ENCODE measurements around the gene CLCN7. TPM values are rescaled to one million over a fixed set of nuclear protein-coding genes. Genes with fewer than 3 reads are reported as not detected.

CLCN7 gene
- polyA plus RNA-seq, 2 donors: 18.7 to 33.1 TPM

GRCh38 chr16:1503110-1503955 lies 28.5 kb upstream of the CLCN7 start:
- whole genome bisulfite sequencing, 2 donors: 96 to 97% methylated on average over 37 of the region's 37 CpGs
- H3K27me3 ChIP-seq (ENCODE audit: control insufficient read depth in 1 of 2, insufficient read depth in 2 of 2, low read length in 2 of 2): no peaks in the 10 kb centered on the region
- H3K27ac ChIP-seq (ENCODE audit: low read depth in 2 of 2, low read length in 1 of 2): no peak overlapping the region
- H3K4me1 ChIP-seq (ENCODE audit: control insufficient read depth in 2 of 2, insufficient read depth in 2 of 2, low read length in 1 of 2): no peaks in the 10 kb centered on the region
- peaks cover 0 to 58% of the 10 kb centered on the region in 2 donors for H3K36me3 ChIP-seq (ENCODE audit: control insufficient read depth in 2 of 2, insufficient read depth in 2 of 2, low read length in 1 of 2)
- H3K9me3 ChIP-seq (ENCODE audit: control insufficient read depth in 2 of 2, insufficient read depth in 1 of 2, low read depth in 1 of 2, low read length in 1 of 2): no peaks in the 10 kb centered on the region
- no peak overlapping the region for H3K4me3 ChIP-seq (ENCODE audit: low read depth in 1 of 2, low read length in 2 of 2)

GRCh38 chr16:1502092-1503004 lies 27.5 kb upstream of the CLCN7 start:
- H3K4me3 ChIP-seq (ENCODE audit: low read depth in 1 of 2, low read length in 2 of 2): no peak overlapping the region
- no peaks in the 10 kb centered on the region for H3K27me3 ChIP-seq (ENCODE audit: control insufficient read depth in 1 of 2, insufficient read depth in 2 of 2, low read length in 2 of 2)
- no peaks in the 10 kb centered on the region for H3K9me3 ChIP-seq (ENCODE audit: control insufficient read depth in 2 of 2, insufficient read depth in 1 of 2, low read depth in 1 of 2, low read length in 1 of 2)
- peaks cover 0 to 57% of the 10 kb centered on the region in 2 donors for H3K36me3 ChIP-seq (ENCODE audit: control insufficient read depth in 2 of 2, insufficient read depth in 2 of 2, low read length in 1 of 2)
- H3K27ac ChIP-seq (ENCODE audit: low read depth in 2 of 2, low read length in 1 of 2): no peak overlapping the region
- WGBS, 2 donors: 96 to 98% methylated on average over 40 to 42 of the region's 42 CpGs
- no peaks in the 10 kb centered on the region for H3K4me1 ChIP-seq (ENCODE audit: control insufficient read depth in 2 of 2, insufficient read depth in 2 of 2, low read length in 1 of 2)

GRCh38 chr16:1501630-1502029 lies 26.8 kb upstream of the CLCN7 start:
- no peak overlapping the region for H3K27ac ChIP-seq (ENCODE audit: low read depth in 2 of 2, low read length in 1 of 2)
- H3K36me3 ChIP-seq (ENCODE audit: control insufficient read depth in 2 of 2, insufficient read depth in 2 of 2, low read length in 1 of 2): peaks cover 0 to 57% of the 10 kb centered on the region in 2 donors
- no peaks in the 10 kb centered on the region for H3K27me3 ChIP-seq (ENCODE audit: control insufficient read depth in 1 of 2, insufficient read depth in 2 of 2, low read length in 2 of 2)
- 96% methylated on average over 23 of the region's 23 CpGs for WGBS, 2 donors
- H3K4me1 ChIP-seq (ENCODE audit: control insufficient read depth in 2 of 2, insufficient read depth in 2 of 2, low read length in 1 of 2): no peaks in the 10 kb centered on the region
- H3K4me3 ChIP-seq (ENCODE audit: low read depth in 1 of 2, low read length in 2 of 2): no peak overlapping the region
- H3K9me3 ChIP-seq (ENCODE audit: control insufficient read depth in 2 of 2, insufficient read depth in 1 of 2, low read depth in 1 of 2, low read length in 1 of 2): no peaks in the 10 kb centered on the region

- Histone ChIP-seq H3K36me3 (ENCODE audit: control insufficient read depth in 2 of 2, insufficient read depth in 2 of 2, low read length in 1 of 2) (peaks cover 0 to 58% of the 10 kb centered on the region in 2 donors), H3K27ac (ENCODE audit: low read depth in 2 of 2, low read length in 1 of 2) (no peak overlapping the region), H3K4me3 (ENCODE audit: low read depth in 1 of 2, low read length in 2 of 2) (no peak overlapping the region), H3K27me3 (ENCODE audit: control insufficient read depth in 1 of 2, insufficient read depth in 2 of 2, low read length in 2 of 2) (no peaks in the 10 kb centered on the region), H3K4me1 (ENCODE audit: control insufficient read depth in 2 of 2, insufficient read depth in 2 of 2, low read length in 1 of 2) (no peaks in the 10 kb centered on the region), H3K9me3 (ENCODE audit: control insufficient read depth in 2 of 2, insufficient read depth in 1 of 2, low read depth in 1 of 2, low read length in 1 of 2) (no peaks in the 10 kb centered on the region)
- WGBS, 2 donors: 95 to 98% methylated on average over 44 of the region's 44 CpGs
These were observed 25.8 kb upstream of the CLCN7 start for GRCh38 chr16:1500465-1501150.

- 93 to 96% methylated on average over 36 of the region's 36 CpGs for WGBS, 2 donors
- Histone ChIP-seq H3K4me1 (ENCODE audit: control insufficient read depth in 2 of 2, insufficient read depth in 2 of 2, low read length in 1 of 2) (peaks cover 0 to under 1% of the 10 kb centered on the region in 2 donors), H3K27ac (ENCODE audit: low read depth in 2 of 2, low read length in 1 of 2) (no peak overlapping the region), H3K27me3 (ENCODE audit: control insufficient read depth in 1 of 2, insufficient read depth in 2 of 2, low read length in 2 of 2) (no peaks in the 10 kb centered on the region), H3K4me3 (ENCODE audit: low read depth in 1 of 2, low read length in 2 of 2) (no peak overlapping the region), H3K9me3 (ENCODE audit: control insufficient read depth in 2 of 2, insufficient read depth in 1 of 2, low read depth in 1 of 2, low read length in 1 of 2) (no peaks in the 10 kb centered on the region), H3K36me3 (ENCODE audit: control insufficient read depth in 2 of 2, insufficient read depth in 2 of 2, low read length in 1 of 2) (peaks cover 0 to 62% of the 10 kb centered on the region in 2 donors)
These were observed 25.1 kb upstream of the CLCN7 start for GRCh38 chr16:1499756-1500464.

GRCh38 chr16:1498899-1499676 lies 24.3 kb upstream of the CLCN7 start:
- no peaks in the 10 kb centered on the region for H3K9me3 ChIP-seq (ENCODE audit: control insufficient read depth in 2 of 2, insufficient read depth in 1 of 2, low read depth in 1 of 2, low read length in 1 of 2)
- peaks cover 0 to 7% of the 10 kb centered on the region in 2 donors for H3K4me1 ChIP-seq (ENCODE audit: control insufficient read depth in 2 of 2, insufficient read depth in 2 of 2, low read length in 1 of 2)
- no peak overlapping the region for H3K4me3 ChIP-seq (ENCODE audit: low read depth in 1 of 2, low read length in 2 of 2)
- H3K36me3 ChIP-seq (ENCODE audit: control insufficient read depth in 2 of 2, insufficient read depth in 2 of 2, low read length in 1 of 2): peaks cover 0 to 66% of the 10 kb centered on the region in 2 donors
- H3K27me3 ChIP-seq (ENCODE audit: control insufficient read depth in 1 of 2, insufficient read depth in 2 of 2, low read length in 2 of 2): no peaks in the 10 kb centered on the region
- WGBS, 2 donors: 92 to 93% methylated on average over 35 of the region's 35 CpGs
- H3K27ac ChIP-seq (ENCODE audit: low read depth in 2 of 2, low read length in 1 of 2): no peak overlapping the region

- Histone ChIP-seq H3K36me3 (ENCODE audit: control insufficient read depth in 2 of 2, insufficient read depth in 2 of 2, low read length in 1 of 2) (peaks cover 0 to 52% of the 10 kb centered on the region in 2 donors), H3K27me3 (ENCODE audit: control insufficient read depth in 1 of 2, insufficient read depth in 2 of 2, low read length in 2 of 2) (no peaks in the 10 kb centered on the region), H3K4me3 (ENCODE audit: low read depth in 1 of 2, low read length in 2 of 2) (no peak overlapping the region), H3K27ac (ENCODE audit: low read depth in 2 of 2, low read length in 1 of 2) (no peak overlapping the region), H3K4me1 (ENCODE audit: control insufficient read depth in 2 of 2, insufficient read depth in 2 of 2, low read length in 1 of 2) (peaks cover 0 to 12% of the 10 kb centered on the region in 2 donors), H3K9me3 (ENCODE audit: control insufficient read depth in 2 of 2, insufficient read depth in 1 of 2, low read depth in 1 of 2, low read length in 1 of 2) (no peaks in the 10 kb centered on the region)
- 92% methylated on average over 21 of the region's 21 CpGs for WGBS, 2 donors
These were observed 22.3 kb upstream of the CLCN7 start for GRCh38 chr16:1497014-1497598.

- no peak overlapping the region for H3K4me3 ChIP-seq (ENCODE audit: low read depth in 1 of 2, low read length in 2 of 2)
- H3K9me3 ChIP-seq (ENCODE audit: control insufficient read depth in 2 of 2, insufficient read depth in 1 of 2, low read depth in 1 of 2, low read length in 1 of 2): no peaks in the 10 kb centered on the region
- H3K27ac ChIP-seq (ENCODE audit: low read depth in 2 of 2, low read length in 1 of 2): no peak overlapping the region
- peaks cover 0 to 46% of the 10 kb centered on the region in 2 donors for H3K36me3 ChIP-seq (ENCODE audit: control insufficient read depth in 2 of 2, insufficient read depth in 2 of 2, low read length in 1 of 2)
- H3K27me3 ChIP-seq (ENCODE audit: control insufficient read depth in 1 of 2, insufficient read depth in 2 of 2, low read length in 2 of 2): no peaks in the 10 kb centered on the region
- H3K4me1 ChIP-seq (ENCODE audit: control insufficient read depth in 2 of 2, insufficient read depth in 2 of 2, low read length in 1 of 2): peaks cover 0 to 12% of the 10 kb centered on the region in 2 donors
- WGBS, 2 donors: 92% methylated on average over 25 of the region's 25 CpGs
These were observed 21.6 kb upstream of the CLCN7 start for GRCh38 chr16:1496464-1496863.
